ENCODE data around the gene INSIG1.

The INSIG1 gene

DNA sequence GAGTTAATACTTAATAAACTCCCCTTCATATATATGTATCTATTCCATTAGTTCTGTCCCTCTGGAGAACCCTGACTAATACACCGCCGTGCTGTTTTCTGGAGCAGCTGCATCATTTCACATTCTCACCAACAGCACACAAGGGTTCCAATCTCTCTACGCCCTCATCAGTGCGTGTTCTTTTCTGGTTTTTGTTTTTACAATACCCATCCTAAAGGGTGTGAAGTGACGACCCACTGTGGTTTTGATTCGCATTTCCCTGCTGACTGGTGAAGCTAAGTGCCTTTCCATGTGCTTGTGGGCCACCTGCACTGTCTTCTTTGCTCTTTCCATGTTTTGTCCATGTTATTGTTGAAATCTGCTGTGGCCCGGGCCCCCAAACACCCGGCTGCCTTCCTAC is 11.0 kb upstream of the INSIG1 start:
- no peak for DNase-seq

DNA sequence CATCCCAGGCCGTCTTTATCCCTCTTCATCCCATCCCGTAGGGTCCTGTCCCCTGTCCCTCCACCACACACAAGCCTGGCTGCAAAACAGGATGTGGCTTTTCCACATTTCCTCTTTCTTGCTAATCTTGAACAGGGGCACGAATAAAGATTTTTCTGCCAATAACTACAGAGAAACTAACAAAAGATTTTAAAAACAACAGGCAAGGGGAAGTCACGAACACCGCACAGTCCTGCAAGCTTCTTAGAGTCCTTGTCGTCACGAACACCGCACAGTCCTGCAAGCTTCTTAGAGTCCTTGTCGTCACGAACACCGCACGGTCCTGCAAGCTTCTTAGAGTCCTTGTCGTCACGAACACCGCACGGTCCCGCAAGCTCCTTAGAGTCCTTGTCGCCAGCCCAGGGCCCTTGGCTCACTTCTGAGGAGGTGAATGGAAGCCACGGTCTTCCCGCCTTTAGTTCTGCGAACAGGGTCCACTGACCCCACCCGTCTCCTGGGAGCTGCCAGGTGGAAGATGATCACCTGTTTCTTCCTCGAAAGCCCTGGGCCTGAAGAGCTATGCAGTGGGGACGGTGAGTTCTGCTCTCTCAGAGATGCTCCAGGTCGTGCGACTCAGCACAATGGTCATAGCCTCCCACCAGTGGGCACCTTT is 10.3 kb upstream of the INSIG1 start:
- no peak for DNase-seq

- DNase-seq, result no peak
Observed at GRCh38 chr7:155288055-155288454, 9.6 kb upstream of the INSIG1 start.

DNA sequence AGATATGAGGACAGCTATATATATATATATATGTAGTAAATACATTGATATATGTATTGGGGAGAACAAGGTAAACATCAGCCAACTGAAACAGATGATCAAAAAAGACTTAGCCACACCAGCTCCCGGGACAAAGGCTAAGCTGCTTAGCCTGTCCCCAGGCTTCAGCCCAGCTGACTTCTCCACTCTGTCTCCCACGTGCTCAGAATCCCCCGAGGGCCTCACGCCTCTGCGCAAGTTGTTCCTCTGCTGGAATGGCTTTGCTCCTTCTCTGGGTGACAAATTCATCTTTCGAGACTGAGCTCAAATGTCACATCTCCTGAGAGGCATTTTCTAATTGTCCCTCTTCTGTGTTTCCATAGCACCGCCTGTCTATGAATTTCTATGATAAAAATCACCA is 8.6 kb upstream of the INSIG1 start:
- no peak for DNase-seq

DNA sequence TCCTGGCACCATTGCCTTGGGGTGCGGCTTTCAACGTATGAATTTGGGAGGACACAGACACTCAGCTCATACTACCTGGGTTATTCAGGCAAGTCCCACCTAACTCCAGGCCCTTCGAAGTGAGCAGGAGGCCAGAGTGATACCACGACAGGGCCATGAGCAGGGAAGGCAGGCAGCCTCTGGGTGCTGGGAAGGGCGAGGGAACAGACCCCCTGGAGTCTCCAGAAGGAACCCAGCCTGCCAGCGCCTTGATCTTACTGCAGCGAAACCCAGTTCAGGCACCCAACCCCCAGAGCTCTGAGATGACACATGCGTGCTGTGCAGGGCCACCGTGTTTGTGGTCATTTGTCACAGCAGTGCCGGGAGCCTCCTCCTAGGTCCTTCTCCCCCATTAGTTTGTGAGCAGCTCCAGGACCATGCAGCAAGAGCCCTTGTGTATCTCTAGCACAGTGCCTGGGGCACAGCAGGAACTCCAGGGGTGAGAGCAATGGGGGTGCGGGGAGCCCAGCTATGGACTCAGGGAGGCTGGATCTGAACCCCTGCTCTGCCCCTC is 7.7 kb upstream of the INSIG1 start:
- no peak for DNase-seq

- DNase-seq, result no peak
Observed at GRCh38 chr7:155291045-155291530, 6.6 kb upstream of the INSIG1 start.

DNA sequence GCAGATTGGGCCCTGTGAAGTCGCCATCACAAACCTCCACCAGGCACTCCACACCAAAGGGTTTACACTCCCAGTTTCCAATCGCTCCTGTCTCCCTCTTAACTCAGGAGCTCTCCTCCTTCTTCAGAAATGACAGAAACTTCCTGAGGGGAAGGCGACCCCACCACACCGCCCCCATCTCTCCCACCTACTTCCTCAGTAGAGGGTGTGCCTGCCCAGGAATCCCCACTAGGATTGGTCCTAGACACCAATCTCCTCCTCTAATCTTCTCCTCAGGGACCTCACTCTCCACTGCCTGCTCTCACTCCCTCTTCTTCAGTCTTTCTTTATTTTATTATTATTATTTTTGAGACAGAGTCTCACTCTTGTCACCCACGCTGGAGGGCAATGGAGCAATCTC is 5.9 kb upstream of the INSIG1 start:
- no peak for DNase-seq

- DNase-seq, result no peak
Observed at GRCh38 chr7:155292680-155293226, 4.9 kb upstream of the INSIG1 start.

GRCh38 chr7:155293721-155294510 is 3.8 kb upstream of the INSIG1 start:
- DNase-seq, result no peak

GRCh38 chr7:155294511-155294778 is 3.2 kb upstream of the INSIG1 start:
- no peak for DNase-seq

DNA sequence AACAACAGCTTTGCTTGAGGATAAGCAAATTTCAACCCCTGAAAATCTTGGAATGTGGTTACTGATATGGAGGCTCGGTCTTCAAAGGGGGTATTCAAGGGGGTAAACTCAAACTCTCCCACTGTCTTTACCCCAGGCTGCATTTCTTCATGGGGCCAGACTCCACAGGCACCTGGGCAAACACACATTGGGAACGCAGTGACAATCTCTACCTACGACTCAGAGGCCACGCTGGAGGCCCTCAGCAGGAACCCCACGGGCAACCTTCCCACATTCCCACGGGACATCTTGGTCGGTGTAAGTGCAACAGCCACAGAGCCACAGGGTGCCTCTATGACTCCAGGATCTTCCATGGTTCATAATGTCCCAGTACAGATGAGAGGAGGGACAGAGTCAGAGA is 2.2 kb upstream of the INSIG1 start:
- DNase-seq, result no peak

- no peak for DNase-seq
Observed at GRCh38 chr7:155296006-155296787, 1.5 kb upstream of the INSIG1 start.

DNA sequence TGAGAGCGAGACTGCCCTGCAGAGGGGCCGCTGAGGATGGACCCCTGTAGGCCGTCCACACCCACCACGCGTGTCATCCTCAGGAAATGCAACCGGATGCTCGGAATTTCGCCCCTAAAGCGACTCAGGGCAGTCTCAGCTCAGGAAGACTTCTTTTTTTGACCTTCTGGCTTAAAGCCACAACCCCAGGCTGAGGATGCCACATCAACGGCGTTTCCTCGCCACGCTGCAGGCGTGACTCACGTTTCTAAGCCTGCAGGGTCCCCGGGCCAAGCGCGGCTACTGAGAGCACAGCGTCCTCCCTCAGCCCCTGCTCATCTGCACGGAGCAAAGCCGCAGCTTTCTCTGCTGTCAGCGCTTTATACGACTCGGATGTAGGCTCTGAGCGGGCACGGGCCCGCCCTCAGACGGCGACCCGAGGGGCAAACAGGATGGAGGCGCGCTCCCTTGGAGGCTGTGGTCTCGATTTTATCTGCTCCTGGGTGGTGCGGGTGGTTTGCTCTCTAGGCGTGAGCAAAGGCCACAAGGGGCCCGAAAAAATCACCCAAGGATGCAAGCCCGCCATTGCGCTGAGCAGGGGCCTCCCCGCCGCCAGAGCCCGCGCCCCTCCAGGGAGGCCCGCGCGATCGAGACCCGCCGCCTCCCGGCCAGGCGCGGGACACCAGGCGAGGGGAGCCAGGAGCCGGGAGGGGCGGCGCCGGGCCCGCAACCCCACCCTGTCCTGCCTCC is 726 bp upstream of the INSIG1 start:
- peak; percentile 45 for DNase-seq

DNA sequence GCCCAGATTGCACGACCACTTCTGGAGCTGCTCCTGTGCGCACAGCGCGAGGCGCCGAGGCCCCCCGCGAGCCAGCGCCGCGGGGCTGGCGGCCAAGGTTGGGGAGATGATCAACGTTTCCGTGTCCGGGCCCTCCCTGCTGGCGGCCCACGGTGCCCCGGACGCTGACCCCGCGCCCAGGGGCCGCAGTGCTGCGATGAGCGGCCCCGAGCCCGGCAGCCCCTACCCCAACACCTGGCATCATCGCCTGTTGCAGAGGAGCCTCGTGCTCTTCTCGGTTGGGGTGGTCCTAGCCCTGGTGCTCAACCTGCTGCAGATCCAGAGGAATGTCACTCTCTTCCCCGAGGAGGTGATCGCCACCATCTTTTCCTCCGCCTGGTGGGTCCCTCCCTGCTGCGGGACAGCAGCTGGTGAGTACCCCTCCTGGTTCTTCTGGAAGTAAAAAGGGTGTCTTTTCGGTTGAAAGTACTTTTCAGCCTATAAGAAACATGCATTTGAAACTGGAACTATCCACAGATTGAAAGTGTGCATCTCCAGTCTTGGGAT is 683 bp downstream of the INSIG1 start:
- DNase-seq, result no peak

DNA sequence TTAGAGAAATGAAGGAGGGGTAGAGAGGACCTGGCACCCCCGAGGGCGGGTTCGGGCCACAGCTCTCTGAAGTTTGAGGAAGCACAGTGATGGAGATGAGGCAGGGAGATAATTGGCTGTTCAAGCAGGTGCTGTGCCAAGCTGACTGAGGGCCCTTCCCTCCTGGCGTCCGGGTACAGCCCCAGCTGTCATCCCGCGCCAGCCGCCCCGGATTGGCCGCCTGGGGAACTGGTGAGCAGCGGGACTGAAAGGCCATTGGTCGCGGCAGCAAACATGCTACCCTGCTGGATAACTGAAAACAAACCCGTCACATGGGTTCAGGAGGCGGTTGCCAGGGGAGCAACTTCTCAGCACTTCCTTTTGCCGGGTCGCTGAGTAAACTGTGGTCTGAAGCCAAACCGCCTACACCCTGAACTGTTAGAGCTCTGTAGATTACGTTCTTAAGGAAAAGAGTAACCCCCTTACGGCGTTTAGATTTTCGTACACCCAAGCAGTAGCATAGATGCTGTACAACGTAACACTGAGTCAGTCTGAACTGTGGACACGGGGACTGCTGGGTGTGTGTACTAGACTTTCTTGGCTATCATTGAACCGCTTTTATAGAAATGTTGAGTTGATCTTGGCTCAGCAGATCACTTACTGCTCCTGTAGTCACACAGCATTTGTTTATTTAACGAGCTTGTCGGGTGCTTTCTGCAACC is 1.3 kb downstream of the INSIG1 start:
- peak; percentile 42 for DNase-seq

DNA sequence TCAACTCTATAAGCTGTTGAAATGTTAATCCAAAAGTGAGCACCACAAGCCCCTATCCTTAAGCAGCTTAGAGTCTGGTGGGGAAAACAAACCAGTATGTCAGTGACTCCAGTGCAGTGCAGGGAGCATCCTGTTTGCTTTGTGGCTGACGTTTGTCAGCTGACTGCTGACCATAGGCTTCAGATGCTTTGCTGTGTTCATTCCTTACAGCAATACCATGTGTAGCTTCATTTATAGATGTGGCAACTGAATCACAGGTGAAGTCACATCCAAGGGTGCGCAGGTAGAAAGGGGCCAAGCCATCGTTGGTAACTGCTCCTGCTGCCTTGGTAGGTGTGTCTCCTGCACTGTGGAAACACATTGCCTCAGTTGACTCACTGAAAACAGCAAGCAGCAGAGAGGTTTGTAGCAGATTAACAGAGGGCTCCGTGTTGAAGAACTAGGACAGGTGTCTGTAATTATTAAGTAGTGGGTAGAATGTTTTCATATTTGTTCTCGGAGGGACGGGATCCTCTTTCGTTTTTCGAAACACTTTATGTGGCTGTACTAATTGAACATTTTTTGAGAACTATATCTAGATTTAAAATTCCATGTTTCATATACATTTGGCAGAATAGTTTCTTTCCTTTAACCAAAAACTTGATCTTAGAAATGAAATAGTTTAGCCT is 2.0 kb downstream of the INSIG1 start:
- DNase-seq, result no peak

DNA sequence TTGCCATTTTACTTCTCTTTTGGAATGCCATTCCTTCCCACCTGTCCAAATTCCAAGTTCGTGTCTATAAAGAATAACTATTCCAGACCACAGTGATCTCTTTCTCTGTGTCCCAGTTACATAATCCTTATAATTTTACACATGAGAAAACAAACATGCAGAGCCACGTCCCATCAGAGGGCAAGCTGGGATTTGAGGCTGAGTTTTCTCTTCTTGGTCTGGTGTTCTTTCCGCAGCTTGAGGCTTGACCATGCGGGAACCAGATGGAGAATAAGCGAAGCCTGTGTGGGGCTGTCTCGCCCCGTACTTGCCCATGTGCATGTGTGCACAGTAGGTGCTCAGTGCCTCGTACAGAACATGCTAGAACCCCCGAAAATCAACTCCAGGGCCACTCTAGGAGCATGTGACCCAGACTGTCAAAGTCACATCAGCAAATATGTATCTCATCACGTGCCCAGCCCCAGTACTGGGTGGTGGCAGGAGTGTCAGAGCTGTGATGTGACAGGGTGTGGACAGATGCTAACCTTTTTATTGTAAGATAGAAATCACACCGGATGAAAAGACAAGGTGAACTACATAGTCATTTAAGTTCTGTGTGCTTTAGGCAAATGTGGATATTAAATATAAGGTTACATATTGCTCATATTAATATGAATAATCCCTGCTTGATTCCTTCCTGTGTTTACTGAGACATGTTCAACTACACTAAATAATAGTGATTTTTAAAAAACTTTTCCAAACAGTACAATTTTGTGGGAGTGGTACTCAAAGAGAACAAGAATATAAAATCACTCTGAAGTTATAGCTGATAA is 3.2 kb downstream of the INSIG1 start:
- DNase-seq, result no peak

DNA sequence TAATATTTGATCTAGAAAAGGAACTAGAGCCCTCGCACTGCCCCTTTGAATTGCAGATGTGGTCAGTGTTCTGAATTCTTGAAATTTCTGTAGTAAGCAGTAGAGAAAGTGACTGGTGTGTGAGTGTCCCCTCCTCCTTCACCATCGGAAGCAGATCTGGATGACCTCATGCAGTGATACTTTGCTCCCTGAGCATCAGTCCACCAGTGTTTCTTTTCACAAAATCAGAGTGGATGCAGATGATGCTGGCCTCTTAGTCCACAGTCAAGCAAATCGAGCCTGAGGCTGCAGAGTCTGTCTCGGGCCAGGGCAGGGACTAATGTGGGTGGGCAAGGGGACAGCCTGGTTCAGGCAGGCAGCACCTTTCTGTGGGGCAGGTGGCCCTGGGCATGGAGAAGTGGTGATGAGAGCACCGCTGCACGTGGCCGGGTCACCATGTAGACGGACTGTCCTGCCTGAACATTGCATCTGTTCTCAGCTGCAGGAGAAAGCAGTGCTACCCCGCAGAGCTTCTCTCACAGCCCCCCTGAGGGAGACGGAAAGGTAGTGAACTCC is 5.4 kb downstream of the INSIG1 start:
- DNase-seq, result no peak

DNA sequence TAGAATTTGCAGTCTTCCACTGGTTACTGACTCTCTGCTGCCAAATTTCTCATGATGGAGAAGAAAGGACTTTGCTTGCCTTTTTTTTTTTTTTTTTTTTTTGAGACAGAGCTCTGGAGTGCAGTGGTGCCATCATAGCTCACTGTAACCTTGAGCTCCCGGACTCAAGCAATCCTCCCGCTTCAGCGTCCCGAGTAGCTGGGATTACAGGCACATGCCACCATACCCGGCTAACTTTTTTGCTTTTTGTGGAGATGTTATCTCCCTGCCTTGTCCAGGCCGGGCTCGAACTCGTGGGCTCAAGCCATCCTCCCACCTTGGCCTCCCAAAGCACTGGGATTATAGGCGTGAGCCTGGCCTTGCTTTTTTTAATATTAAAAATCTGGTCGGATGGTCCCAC is 6.2 kb downstream of the INSIG1 start:
- DNase-seq, result no peak
